Measurements from ENCODE around the gene CPEB2. TPM values are rescaled to one million over a fixed set of nuclear protein-coding genes. Genes with fewer than 3 reads are reported as not detected.

CPEB2 gene
- total RNA-seq, 1 donor: 23.9 TPM

DNA sequence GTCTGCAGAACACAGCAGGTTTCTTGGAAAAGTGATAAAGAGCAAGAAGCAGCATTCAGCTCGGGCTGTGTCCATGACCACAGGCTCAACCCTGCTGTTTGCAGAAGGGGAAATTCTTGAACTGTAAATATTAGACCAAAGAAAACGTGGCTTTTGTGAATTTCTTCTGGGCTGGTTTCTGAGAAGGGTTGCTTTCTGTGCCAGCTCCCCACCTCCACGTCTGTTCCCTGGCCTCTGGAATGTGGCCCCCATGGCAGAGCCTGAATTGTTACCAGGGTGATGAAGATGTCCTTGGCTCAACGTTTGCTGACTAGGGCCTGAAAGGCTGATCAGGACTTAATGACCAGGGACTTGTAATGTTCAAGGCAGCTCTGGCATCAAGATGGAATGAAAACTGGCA is 116.0 kb downstream of the CPEB2 start:
- TF ChIP-seq CTCF (IDR thresholded peaks at IDR 0.05; ENCODE audit: extremely low read depth, low read depth, low read length): no peak
- Histone ChIP-seq H3K79me2 (ENCODE audit: insufficient read depth, low read length) (no peaks in the 10 kb centered on the region), H3K4me3 (ENCODE audit: insufficient read depth, low read length) (no peak overlapping the region), H4K20me1 (ENCODE audit: insufficient read depth, low read length) (no peaks in the 10 kb centered on the region), H3K27ac (ENCODE audit: low read depth, low read length) (no peak overlapping the region), H3K4me1 (ENCODE audit: insufficient read depth, low read length) (peaks cover 5% of the 10 kb centered on the region), H2AFZ (ENCODE audit: low read length) (no peak overlapping the region), H3K27me3 (ENCODE audit: insufficient read depth, low read length) (no peaks in the 10 kb centered on the region), H3K4me2 (ENCODE audit: insufficient read depth, low read length) (no peak overlapping the region), H3K9me3 (ENCODE audit: low read depth, low read length) (no peaks in the 10 kb centered on the region), H3K36me3 (ENCODE audit: insufficient read depth, low read length) (no peaks in the 10 kb centered on the region)
- no peak for DNase-seq (ENCODE audit: insufficient read length, low spot score, missing footprints)
